H1 (cell line): Measurements from ENCODE around the gene CTSW. TPM values are rescaled to one million over a fixed set of nuclear protein-coding genes. Genes with fewer than 3 reads are reported as not detected.

Source experiments
- ATF2 ChIP-seq: IDR thresholded peaks from 2 replicates; pipeline ENCODE4 v1.6.1; 2012; ENCODE audit warnings: low read length, inconsistent platforms
- CEBPB ChIP-seq: IDR thresholded peaks from 2 replicates; pipeline ENCODE4 v1.6.1; 2012; ENCODE audit warnings: low read depth, low read length
- CHD7 ChIP-seq: fragments of 300-600 bp; sonication (generic); IDR thresholded peaks from 2 replicates; pipeline ENCODE4 v1.7.1; 2012; ENCODE audit warnings: low read length, moderate library complexity, mild to moderate bottlenecking, inconsistent platforms; ENCODE audit not compliant: insufficient replicate concordance
- FOSL1 ChIP-seq: IDR thresholded peaks from 2 replicates; pipeline ENCODE4 v1.6.1; 2011; ENCODE audit warnings: mild to moderate bottlenecking, low read depth, low read length, moderate library complexity; ENCODE audit not compliant: insufficient read depth
- POLR2AphosphoS5 ChIP-seq: IDR thresholded peaks from 2 replicates; pipeline ENCODE4 v1.6.1; 2011; ENCODE audit warnings: low read depth, low read length
- RBBP5 ChIP-seq: IDR thresholded peaks from 2 replicates; pipeline ENCODE4 v1.7.1; 2012; ENCODE audit warnings: low read depth, mild to moderate bottlenecking, inconsistent platforms, low read length, moderate library complexity, borderline replicate concordance
- RFX5 ChIP-seq: IDR thresholded peaks from 2 replicates; pipeline ENCODE4 v1.6.1; 2011; ENCODE audit warnings: low read depth, low read length, improper control_type of control experiment, borderline replicate concordance
- TEAD4 ChIP-seq: IDR thresholded peaks from 2 replicates; pipeline ENCODE4 v1.6.1; 2012; ENCODE audit warnings: low read depth, low read length, inconsistent platforms, mixed read lengths
- polyA plus RNA-seq, 7 experiments: library from polyadenylated mRNA; depleted of rRNA in 3 of 7; stranded (reverse) in 5 of 7; unstranded in 2 of 7; fragments of >200 nt in 5 of 7; fragments of 200-250 nt in 2 of 7; gene quantifications; 1 replicate in 5 of 7; 2 replicates in 1 of 7; 4 replicates in 1 of 7; pipeline versions ENCODE4 v1.2.1 to v1.2.3, GENCODE V29; 2011 to 2013; ENCODE audit warnings: missing spikeins in 2 of 7, mixed read lengths in 2 of 7
- total RNA-seq: library from RNA; stranded (reverse); fragmentation: NEBNext Ultra II Directional; extraction: Animal tissue kit (Norgen Biotek cat#: 25700); gene quantifications from 2 replicates; pipeline ENCODE4 v1.2.1, GENCODE V29; 2021

Gene CTSW
- total and polyA plus RNA-seq, 2 of the 8 experiments (the other 6 are each of a cell fraction or from before 2014, with no cell fraction given), result not detected

GRCh38 chr11:65860278-65861164, 19.1 kb upstream of the CTSW start, which contains the start of gene MUS81 (continued):
- TF ChIP-seq ATF2 (no peak; the same call in 1 of the 2 replicates), CEBPB (no peak), FOSL1 (no peak), RBBP5 (peak; percentile 3; the same call in 1 of the 2 replicates), CHD7 (no peak), TEAD4 (no peak), RFX5 (no peak), POLR2AphosphoS5 (no peak; the same call in 1 of the 2 replicates)
